Fibroblast of gingiva (primary cell): Measurements from ENCODE around the gene SEC16A.

Experiments
- DNase-seq: peaks from one replicate; pipeline ENCODE4 v3.0.0-alpha.2; 2011; ENCODE audit warnings: low read depth

The SEC16A gene, protein sequence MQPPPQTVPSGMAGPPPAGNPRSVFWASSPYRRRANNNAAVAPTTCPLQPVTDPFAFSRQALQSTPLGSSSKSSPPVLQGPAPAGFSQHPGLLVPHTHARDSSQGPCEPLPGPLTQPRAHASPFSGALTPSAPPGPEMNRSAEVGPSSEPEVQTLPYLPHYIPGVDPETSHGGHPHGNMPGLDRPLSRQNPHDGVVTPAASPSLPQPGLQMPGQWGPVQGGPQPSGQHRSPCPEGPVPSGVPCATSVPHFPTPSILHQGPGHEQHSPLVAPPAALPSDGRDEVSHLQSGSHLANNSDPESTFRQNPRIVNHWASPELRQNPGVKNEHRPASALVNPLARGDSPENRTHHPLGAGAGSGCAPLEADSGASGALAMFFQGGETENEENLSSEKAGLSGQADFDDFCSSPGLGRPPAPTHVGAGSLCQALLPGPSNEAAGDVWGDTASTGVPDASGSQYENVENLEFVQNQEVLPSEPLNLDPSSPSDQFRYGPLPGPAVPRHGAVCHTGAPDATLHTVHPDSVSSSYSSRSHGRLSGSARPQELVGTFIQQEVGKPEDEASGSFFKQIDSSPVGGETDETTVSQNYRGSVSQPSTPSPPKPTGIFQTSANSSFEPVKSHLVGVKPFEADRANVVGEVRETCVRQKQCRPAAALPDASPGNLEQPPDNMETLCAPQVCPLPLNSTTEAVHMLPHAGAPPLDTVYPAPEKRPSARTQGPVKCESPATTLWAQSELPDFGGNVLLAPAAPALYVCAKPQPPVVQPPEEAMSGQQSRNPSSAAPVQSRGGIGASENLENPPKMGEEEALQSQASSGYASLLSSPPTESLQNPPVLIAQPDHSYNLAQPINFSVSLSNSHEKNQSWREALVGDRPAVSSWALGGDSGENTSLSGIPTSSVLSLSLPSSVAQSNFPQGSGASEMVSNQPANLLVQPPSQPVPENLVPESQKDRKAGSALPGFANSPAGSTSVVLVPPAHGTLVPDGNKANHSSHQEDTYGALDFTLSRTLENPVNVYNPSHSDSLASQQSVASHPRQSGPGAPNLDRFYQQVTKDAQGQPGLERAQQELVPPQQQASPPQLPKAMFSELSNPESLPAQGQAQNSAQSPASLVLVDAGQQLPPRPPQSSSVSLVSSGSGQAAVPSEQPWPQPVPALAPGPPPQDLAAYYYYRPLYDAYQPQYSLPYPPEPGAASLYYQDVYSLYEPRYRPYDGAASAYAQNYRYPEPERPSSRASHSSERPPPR (N-terminal part only)

DNA sequence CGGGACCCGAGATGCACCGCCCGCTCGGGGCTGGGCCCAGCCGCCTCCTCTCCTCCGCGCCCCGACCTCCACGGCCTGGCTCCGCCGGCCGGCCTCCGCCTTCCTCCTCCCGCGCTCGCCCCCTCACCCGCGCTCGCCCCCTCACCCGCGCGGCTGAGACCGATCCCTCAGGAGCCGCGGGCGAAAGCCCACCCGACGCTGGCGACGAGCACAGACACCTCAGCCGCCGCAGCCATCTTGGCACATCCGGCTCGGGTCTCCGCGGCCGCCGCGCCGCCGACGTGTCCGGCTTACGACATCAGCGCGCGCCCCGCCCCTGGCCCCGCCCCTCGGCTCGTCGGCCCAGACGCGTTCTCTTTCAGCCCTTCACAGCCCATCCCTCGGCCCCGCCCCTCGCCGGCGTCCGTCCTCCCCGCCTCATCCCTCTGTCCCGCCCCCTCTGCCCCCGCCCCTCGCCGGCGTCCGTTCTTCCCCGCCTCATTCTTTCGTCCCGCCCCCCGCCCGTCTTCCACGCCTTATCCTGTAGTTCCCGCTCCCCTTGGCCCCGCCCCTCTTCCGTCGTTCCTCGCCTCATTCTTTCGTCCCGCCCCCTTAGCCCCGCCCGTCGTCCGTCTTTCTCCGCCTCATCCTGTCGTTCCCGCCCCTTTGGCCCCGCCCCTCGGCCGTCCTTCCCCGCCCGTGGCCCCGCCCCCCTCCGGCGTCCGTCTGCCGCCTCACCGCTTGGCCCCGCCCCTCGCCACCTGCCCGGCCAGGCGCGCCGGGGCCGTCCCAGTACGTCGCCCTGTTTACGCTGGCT is at the start of gene SEC16A:
SEC16A (minus strand) TSS at position 248 of the 796 bp plus-strand sequence. CDS start 5,425 bp downstream, outside the sequence.
- DNase-seq = peak; percentile 98

DNA sequence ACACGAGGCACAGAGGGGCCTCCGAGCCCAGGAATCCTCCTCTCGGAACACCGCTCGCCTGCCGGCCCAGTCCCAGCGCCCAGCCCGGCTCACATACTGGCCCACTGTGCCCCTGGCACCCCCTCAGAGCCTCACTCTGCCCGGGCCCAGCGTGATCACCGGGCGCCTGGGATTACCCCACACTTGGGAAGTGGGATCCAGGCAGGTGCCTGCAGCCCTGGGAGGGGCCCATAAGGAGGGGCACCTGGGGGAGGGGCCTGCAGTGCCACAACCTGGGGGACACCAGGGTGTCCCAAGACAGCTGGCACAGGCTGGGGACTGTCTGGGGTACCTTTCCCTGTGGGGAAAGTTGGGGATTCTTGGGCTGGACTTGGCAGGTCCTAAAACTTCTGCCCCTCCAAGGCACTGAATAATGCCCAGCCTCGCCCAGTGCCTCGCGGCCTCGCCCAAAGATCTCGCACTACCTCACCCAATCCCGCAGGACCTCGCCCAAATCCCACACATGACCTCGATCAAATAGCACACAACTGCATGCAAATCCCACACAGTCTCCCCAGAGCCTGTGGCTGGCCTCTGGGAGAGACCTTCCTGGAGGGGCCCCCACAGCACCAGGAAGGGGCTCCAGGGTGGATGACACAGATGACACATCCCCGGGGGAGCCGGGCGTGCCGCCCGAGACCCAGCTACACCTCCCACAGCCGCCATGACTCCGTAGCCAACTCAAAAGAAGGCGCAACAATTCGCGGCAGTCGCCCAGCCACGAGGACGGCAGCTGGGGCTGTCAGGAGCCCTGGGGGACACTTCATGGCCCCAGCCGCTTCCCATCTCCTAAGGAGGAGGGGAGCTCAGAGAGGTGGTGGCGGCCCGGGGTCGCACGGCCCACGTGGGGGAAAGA is 49.3 kb upstream of the SEC16A start:
- no peak for DNase-seq

DNA sequence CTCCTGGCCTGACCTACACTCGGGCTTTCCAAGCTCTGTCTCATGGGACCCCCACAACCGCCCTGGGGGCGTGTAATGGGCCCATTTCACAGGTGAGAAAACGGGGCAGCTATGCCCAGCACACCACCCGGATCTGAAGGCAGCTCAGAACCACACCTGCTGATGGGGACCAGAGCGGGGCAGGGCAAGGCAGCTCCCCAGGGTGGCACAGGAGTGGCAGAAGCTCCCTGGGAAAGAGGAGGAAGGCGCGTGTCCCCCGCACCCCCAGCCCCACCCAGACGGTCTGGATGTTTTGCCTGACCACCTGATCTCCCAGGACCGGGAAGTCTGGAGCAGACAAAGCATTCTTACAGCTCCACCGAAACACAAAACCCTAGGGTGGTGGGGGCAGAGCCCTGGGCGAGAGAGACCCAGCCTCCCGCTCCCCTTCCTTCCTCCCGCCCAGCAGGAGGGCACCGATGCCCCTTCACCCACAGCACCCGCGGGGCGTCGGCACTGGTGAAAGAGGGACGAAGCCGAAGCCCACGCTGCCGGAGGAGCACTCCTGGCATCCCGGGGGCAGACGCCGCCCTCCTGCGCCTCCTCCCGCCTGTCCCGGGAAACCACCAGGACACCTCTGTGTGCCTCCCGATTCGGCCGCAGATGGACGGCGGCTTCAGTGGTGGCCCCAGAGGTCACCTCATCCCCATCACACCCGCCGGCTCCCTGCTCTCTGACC is 48.5 kb upstream of the SEC16A start:
- DNase-seq = no peak

DNA sequence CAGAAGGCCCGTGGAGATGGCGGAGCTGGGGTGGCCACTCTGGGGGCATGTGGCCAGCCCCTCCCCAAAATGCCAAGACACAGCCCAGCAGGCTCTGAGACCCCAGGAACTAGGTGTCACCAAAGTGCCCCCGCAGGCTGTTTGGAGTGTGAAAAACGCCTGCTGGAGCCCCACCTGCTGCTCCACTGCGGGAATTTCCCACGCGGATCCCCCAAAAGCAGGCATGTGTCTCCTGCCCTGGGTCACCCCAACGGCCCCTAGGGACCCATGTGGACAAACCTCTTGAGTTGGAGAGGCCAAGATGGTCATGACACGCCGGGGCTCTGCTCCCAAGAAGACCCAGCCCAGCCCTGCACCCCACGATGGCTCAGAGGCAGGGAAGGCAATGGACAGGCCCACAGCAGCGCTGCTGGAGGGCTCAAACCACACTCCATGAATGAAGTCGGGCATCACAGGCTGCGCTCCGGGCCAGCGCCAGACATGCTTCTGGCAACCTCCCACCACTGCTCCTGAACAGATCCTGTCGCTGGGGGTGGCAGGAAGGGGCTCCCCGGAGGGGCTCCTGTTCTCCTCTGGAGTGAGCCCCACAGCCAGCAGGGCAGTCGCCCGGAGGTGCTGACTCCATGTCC is 47.7 kb upstream of the SEC16A start:
- DNase-seq = no peak

DNA sequence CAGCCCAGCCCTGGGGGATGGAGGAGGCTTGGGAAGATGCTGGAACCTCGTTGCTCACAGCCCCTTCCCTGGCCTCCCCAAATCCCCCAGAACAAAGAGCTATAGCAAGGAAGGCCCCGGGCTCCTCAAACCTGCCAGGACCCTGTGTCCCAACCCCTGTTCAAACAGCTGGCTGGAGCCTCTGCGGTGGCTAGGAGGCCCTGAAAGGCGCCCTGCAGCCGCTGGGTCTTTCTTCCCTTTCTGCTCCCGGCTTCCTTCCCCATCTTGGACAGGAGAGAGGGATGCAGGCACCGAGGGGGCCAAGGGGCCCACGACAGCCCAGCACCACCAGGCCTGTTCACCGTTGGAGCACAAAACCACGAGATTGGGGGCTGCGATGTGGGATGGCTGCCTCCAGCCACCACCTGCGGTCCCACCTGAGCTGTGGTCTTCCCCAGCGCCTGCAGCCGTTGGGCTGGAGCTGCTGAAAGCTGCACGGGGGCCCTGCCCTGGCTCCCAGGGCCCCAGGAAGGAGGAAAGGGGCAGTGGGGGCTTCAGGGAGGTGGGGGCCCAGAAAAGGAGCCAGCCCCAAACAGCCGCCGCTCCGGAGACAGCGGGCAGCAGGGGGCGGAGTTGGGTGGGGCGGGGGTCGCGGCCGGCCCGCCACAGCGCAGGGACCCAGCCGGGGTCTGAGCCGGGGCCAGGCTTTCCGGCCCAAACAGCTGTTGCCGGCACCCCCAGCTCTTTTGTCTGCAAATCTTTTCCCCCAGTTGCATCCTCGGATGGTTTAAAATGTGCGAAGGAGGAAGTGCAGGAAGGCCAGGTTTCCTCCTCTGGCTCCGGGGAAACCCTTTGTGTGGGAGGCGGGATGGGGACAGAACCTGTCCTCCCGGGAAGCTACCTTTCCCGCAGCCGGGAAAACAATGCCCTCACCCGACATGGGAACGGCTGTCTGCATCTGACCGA is 46.9 kb upstream of the SEC16A start:
- DNase-seq = no peak

DNA sequence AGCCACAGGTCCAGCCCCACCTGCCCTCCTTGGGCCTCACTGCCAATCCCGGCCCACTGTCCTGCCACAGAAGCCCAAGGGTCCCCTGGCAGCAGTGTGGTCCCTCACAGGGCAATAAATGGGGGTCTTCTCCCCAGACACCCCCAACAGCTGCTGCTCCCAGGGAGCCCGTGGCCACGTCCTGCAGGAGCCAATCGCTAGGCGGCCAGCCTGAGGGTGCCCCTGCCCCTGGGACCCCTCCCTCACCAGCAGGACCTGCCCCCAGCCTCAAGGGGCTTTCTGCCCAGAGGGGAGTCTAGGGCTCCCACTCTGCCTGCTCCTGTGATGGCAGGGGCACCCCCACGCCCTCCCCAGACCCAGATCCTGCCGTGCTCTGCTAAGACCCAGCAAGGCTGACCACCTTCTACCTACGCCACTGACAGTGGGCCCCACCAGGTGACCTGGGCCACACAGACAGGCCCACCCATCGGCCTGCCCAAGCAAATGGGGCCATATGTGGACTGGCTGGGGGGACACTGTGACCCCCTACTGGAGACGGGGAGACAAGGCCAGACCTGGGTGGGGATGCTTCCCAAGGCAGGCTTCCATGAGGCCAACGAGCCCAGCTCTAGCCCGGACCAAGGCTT is 46.0 kb upstream of the SEC16A start:
- no peak for DNase-seq

DNA sequence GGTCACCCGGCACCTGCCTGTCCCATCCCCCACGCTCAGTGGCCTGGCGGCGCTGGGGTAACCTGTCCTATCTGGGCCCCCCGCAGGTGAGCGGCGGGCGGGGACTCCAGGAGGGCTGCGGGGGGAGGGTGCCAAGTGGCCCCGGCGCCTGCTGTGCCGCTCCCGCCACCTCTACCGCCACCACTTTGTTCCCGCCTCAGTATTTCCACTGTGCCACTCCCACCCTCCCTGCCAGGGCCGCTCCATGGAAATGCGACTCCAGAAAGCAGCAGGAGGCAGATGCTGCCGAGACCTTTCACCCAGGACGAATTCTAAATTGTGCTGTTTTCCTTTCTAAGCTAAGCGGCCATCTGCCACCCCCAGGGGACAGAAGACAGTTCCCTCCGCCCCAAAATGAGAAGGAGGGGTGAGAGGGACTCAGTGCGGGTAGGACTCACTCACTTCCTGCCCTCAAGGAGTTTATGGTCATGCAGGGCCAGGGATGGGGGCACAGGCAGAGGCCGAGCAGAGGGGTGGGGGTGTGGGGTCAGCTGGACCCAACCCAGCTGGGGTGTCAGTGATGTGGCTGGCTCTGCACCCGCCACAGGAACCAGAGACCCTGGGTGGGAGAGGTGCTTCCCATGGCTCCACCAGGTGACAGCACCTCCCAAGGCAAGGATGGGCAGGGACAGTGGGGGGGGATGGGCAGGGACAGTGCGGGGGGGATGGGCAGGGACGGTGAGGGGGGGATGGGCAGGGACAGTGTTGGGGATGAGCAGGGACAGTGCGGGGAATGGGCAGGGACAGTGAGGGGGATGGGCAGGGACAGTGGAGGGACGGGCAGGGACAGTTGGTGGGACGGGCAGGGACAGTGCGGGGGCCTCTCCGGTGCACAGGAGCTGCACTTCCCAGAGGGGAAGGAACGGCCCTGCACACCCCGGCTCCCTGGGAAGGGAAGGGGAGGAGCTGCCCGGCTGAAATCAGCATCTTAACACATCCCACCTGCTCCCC is 45.2 kb upstream of the SEC16A start:
- no peak for DNase-seq

DNA sequence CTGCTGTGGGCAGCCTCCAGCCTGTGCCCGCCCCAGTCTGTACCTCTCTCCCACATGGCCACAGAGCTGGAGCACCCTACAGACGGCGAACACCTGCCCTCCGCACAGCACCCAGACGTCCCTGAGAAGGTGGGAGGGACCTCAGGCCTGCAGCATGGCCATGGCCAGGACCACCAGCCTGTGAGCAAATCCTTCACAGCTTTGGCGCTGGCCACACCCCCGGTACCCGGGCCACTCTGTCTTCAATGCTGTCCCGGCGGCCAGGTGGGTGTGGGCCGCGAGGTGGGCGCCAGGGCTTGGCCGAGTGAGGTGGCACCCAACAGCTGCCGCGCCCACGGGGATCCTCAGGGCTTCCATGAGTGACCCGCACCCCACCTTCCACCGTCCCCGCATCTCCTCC is 44.3 kb upstream of the SEC16A start:
- DNase-seq = no peak

DNA sequence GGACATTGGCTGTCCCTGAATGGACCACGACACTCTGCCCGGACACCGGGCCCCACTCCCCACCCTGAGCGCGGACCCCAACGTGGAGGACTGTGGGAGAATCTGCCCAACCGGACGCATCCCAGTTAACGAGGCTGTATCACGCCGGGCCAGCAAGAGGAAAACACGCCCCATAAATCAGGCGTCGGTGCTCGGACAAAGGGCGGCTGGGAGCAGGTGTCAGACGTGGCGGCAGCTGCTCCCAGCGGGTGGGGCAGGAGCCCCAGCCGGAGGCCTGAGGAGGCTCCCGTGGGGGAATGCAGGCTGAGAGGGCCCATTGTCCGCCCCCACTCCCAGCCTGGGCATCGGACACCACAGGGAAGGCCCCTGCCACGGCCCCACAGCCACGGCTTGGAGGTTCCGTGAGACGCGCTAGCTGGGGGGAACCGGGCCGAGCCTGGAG is 43.8 kb upstream of the SEC16A start:
- no peak for DNase-seq

DNA sequence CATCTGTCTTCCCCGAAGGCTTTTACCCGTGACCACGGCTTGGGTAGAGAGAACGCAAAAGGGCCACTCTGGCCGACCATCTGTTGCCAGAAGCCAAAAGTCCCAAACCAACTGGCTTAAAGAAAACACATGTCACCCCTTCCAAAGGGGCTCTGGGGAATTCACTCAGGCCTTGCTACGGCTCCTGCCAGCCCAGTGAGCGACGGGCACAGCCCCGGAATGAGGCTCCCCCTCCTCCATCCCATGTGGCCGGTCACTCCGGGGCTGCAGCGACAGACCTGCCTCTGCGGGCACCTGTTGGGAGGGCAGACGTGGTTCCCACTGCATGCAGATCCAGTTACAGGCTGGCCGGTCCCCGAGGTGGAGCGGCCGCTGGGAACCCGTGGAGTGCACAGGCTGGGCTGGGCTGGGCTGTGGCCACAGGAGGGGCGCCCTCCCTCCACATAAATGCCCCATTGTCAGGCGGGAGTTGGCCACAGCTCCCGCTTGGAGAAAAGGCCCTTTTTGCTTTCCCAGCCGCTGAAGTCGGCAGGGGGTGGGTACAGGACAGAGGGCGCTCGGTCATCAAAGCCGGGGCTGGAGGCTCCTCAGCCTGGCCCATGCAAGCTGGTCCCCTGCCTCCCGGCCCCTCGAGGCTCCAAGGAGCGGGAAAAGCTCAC is 43.1 kb upstream of the SEC16A start:
- DNase-seq = no peak

DNA sequence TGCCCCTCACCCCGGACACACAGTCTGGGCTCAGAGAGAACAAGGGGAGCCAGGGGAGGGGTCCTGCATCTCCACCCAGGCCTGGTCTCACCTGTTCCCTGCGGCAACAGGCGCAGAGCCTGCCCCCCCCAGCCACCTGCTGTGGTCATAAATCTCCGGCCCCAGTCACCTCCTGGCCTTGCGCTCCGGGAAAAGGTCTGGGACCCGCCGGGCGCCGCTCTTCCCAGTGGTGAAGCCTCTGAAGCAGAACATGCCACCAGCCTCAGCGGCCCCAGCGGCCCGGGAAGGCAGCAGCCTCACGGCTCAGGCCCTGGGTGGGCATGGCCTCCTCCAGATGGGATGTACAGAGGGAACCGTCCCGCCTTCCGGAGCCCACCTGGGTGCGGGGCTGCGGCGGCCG is 42.4 kb upstream of the SEC16A start:
- DNase-seq = no peak

DNA sequence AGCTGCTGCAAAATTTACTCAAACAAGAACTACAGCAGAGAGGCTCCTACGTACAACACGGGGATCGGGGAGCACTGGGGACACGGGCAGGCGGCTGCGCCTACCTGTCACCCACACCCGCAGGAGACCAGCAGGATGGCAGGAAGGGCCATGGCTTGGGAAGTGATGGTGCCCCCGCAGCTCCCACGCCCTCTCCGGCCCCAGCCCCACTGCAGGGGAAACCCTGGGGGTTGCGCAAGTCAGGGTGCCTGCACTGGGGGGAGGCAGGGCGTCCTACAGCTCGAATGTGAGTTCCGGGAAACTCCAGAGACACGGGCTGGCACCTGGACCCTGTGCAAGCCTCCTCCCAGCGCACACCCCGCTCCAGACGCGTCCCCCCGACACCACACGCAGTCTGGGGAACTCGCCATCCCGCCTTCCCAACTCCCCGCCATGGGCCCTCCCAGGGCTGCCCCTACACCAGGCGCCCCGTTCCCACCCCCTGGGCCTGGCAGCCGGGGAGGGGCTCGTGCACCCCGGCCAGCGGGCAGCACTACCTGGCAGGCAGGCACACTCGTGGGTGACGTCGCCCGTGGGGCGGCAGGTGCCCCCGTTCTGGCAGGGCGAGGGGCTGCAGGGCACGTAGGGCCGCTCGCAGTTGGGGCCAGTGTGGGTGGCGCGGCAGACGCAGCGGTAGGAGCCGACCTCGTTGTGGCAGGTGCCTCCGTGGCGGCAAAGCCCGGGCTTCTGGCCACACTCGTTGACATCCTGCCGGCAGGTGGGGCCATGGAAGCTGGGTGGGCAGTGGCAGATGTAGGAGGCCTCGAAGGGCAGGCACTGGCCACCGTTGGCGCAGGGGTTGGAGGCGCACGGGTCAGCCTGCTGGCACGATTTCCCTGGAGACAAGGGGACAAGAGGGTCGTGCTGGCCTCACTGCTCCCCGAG is 39.7 kb upstream of the SEC16A start:
- no peak for DNase-seq

DNA sequence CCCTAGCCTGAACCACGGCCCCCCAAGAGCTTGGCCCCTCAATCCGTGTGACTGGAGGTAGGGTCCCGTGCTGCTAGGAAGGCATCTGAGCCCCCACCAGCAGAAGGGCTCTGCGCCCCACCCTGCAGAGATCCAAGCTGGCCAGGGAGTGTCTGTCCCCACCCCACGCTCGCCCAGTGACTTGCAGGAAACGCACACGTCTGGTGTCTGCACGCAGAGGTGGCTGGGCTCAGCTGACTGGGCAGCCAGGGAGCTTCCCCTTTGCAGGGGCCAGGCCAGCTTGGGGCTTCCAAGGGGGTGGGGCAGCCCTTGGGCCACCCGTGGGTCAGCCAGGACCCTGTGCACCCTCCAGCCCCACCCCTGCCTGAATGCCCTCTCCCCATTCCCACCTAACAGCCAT is 38.7 kb upstream of the SEC16A start:
- DNase-seq = no peak

DNA sequence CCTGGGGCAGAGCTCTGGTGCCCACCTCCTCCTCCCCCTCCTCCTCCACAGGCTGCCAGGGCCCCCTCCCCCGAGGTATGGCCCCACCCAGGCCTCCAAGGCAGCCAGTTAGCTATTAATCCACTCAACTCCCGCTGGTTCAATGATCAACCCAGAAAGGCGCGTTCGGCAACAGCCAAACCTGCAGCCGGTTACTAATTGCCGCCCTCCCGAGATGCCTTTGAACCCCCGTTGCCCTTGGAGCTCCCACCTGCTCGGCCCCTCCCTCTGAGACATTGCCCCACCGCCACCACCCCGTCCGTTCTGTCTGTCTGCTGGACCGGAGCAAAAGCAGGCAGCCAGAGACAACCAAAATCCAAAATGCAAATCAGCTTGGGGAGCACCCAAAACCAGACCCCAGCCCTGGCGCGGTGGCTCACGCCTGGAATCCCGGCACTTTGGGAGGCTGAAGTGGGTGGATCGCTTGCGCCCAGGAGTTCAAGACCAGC is 37.3 kb upstream of the SEC16A start:
- DNase-seq = no peak
